H4 (cell line): ENCODE results near the gene METRN. TPM values are rescaled to one million over a fixed set of nuclear protein-coding genes. Genes with fewer than 3 reads are reported as not detected.
A peak's percentile ranks its signal among the peaks of the same experiment; 100 is the strongest.

ENCODE experiments used
- DNase-seq: peaks from one replicate; pipeline ENCODE4 v3.0.0-alpha.2; 2015; ENCODE audit warnings: low spot score
- total RNA-seq: library from RNA; depleted of rRNA; stranded (reverse); fragments of >200 nt; shearing (Covaris generic); gene quantifications from 2 replicates; pipeline ENCODE4 v1.2.3, GENCODE V29; 2014

METRN gene
- total RNA-seq, 1 experiment from 2014 or later: 21.4 TPM

GRCh38 chr16:677316-678190 lies 37.4 kb upstream of the METRN start:
- DNase-seq: no peak

GRCh38 chr16:678209-678857 lies 36.6 kb upstream of the METRN start:
- no peak for DNase-seq

- DNase-seq: peak; percentile 21
Measured at GRCh38 chr16:678858-679813, 35.8 kb upstream of the METRN start.

GRCh38 chr16:679814-680624 lies 34.9 kb upstream of the METRN start, which contains the start of gene STUB1:
Gene STUB1, plus strand, starts transcription at chr16:680410. Its CDS starts 116 bp downstream, at chr16:680526.
- peak; percentile 55 for DNase-seq

GRCh38 chr16:680625-680945 lies 34.3 kb upstream of the METRN start:
- no peak for DNase-seq

- no peak for DNase-seq
Measured at GRCh38 chr16:680967-681745, 33.8 kb upstream of the METRN start.

GRCh38 chr16:681746-682427 lies 33.0 kb upstream of the METRN start:
- DNase-seq: no peak

GRCh38 chr16:682493-683395 lies 32.2 kb upstream of the METRN start:
- no peak for DNase-seq

GRCh38 chr16:683396-684070 lies 31.4 kb upstream of the METRN start:
- DNase-seq: no peak

- peak; percentile 66 for DNase-seq
Measured at GRCh38 chr16:684071-684794, 30.7 kb upstream of the METRN start, which contains the start of gene JMJD8. Gene JMJD8, minus strand, starts transcription at chr16:684334. Its CDS starts 15 bp downstream, at chr16:684319.

- no peak for DNase-seq
Measured at GRCh38 chr16:684961-685696, 29.8 kb upstream of the METRN start.

GRCh38 chr16:685967-686366 lies 29.0 kb upstream of the METRN start:
- DNase-seq: peak; percentile 55

GRCh38 chr16:686459-687260 lies 28.3 kb upstream of the METRN start:
- no peak for DNase-seq

GRCh38 chr16:687499-687898 lies 27.4 kb upstream of the METRN start:
- DNase-seq: no peak

- no peak for DNase-seq
Measured at GRCh38 chr16:689175-689897, 25.6 kb upstream of the METRN start.
